GM18519 (cell line): ENCODE data around the gene KIF18A.

Experiments used
- ATAC-seq: cut with Tn5 transposase; IDR thresholded peaks from one replicate; pipeline ENCODE4 v1.9.1; 2021; ENCODE audit warnings: mild to moderate bottlenecking, moderate library complexity; ENCODE audit not compliant: unreplicated experiment, low FRiP score

Gene KIF18A

GRCh38 chr11:28049338-28050216, 58.4 kb downstream of the KIF18A start:
- ATAC-seq, result no peak

- no peak for ATAC-seq
Measured at GRCh38 chr11:28048812-28049211, 59.1 kb downstream of the KIF18A start.

- ATAC-seq, result no peak
Measured at GRCh38 chr11:28043930-28044709, 63.8 kb downstream of the KIF18A start.

- no peak for ATAC-seq
Measured at GRCh38 chr11:28040384-28040783, 67.6 kb downstream of the KIF18A start.

- no peak for ATAC-seq
Measured at GRCh38 chr11:28038775-28039174, 69.2 kb downstream of the KIF18A start.

- peak; percentile 89 for ATAC-seq
Measured at GRCh38 chr11:28026634-28027290, 81.2 kb downstream of the KIF18A start.

GRCh38 chr11:28017816-28018215, 90.1 kb downstream of the KIF18A start:
- ATAC-seq, result no peak

- ATAC-seq, result no peak
Measured at GRCh38 chr11:28011813-28012212, 96.1 kb downstream of the KIF18A start.

- ATAC-seq, result no peak
Measured at GRCh38 chr11:28009996-28010395, 98.0 kb downstream of the KIF18A start.

GRCh38 chr11:28009388-28009787, 98.6 kb downstream of the KIF18A start:
- no peak for ATAC-seq

- no peak for ATAC-seq
Measured at GRCh38 chr11:28003615-28004014, 104.3 kb downstream of the KIF18A start.

- ATAC-seq, result no peak
Measured at GRCh38 chr11:27998552-27998951, 109.4 kb downstream of the KIF18A start.

- ATAC-seq, result no peak
Measured at GRCh38 chr11:27997344-27997743, 110.6 kb downstream of the KIF18A start.

GRCh38 chr11:27996066-27996465, 111.9 kb downstream of the KIF18A start:
- ATAC-seq, result no peak

GRCh38 chr11:27995083-27995482, 112.9 kb downstream of the KIF18A start:
- no peak for ATAC-seq

GRCh38 chr11:27991736-27992135, 116.2 kb downstream of the KIF18A start:
- ATAC-seq, result no peak

- no peak for ATAC-seq
Measured at GRCh38 chr11:27977527-27977926, 130.4 kb downstream of the KIF18A start.

GRCh38 chr11:27977031-27977430, 130.9 kb downstream of the KIF18A start:
- no peak for ATAC-seq

GRCh38 chr11:27976262-27976661, 131.7 kb downstream of the KIF18A start:
- no peak for ATAC-seq

- no peak for ATAC-seq
Measured at GRCh38 chr11:27973851-27974536, 134.0 kb downstream of the KIF18A start.
